ENCODE measurements around the gene C16orf78. TPM values are rescaled to one million over a fixed set of nuclear protein-coding genes. Genes with fewer than 3 reads are reported as not detected.

C16orf78 gene
- total RNA-seq, 4 donors from 2014 or later, result not detected

GRCh38 chr16:49415083-49415482 is 41.5 kb downstream of the C16orf78 start:
- Histone ChIP-seq H3K27me3 (no peaks in the 10 kb centered on the region), H3K9me3 (no peaks in the 10 kb centered on the region), H3K36me3 (no peaks in the 10 kb centered on the region), H3K27ac (no peak overlapping the region), H3K4me1 (no peaks in the 10 kb centered on the region), H3K4me3 (no peak overlapping the region)
- no peak for DNase-seq
- TF ChIP-seq POLR2A (IDR thresholded peaks at IDR 0.05), result no peak
- TF ChIP-seq, protein P1, sequence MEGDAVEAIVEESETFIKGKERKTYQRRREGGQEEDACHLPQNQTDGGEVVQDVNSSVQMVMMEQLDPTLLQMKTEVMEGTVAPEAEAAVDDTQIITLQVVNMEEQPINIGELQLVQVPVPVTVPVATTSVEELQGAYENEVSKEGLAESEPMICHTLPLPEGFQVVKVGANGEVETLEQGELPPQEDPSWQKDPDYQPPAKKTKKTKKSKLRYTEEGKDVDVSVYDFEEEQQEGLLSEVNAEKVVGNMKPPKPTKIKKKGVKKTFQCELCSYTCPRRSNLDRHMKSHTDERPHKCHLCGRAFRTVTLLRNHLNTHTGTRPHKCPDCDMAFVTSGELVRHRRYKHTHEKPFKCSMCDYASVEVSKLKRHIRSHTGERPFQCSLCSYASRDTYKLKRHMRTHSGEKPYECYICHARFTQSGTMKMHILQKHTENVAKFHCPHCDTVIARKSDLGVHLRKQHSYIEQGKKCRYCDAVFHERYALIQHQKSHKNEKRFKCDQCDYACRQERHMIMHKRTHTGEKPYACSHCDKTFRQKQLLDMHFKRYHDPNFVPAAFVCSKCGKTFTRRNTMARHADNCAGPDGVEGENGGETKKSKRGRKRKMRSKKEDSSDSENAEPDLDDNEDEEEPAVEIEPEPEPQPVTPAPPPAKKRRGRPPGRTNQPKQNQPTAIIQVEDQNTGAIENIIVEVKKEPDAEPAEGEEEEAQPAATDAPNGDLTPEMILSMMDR (IDR thresholded peaks at IDR 0.05), result no peak

DNA sequence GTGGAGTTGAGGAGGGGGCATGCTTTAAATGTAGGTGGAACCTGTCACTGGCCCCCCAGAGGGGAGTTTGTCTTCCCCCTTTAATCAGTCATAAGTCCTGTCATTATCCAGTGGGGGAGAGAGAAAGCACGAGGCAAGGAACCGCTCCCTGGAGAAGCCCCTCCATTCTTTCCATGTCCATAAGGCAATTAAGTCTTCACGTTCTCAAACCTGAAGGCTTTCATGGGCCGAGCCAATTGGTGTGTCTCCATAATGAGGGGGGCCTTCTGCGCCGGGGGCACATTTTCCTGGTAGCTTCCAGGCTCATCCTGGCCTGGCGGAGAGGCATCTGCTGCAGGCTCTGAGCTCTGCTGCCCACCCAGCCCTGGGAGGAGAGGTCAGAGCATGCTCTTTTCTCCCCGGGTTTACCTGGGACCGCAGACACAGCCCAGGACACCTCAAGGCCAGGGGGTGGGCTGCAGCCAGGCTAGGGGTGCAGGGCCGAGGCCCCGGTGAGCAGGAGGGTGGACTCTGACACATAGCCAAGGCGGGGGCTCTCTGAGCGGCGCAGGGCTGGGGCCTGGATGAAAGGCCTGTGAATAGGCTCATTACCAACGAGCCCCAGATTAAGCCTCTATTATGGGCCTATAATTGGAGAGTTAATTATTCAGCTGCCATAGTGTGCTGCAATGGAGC is 42.5 kb downstream of the C16orf78 start:
- TF ChIP-seq POLR2A (IDR thresholded peaks at IDR 0.05), result no peak
- TF ChIP-seq, protein P1 (IDR thresholded peaks at IDR 0.05), result no peak
- no peak overlapping the region for H3K27ac ChIP-seq

DNA sequence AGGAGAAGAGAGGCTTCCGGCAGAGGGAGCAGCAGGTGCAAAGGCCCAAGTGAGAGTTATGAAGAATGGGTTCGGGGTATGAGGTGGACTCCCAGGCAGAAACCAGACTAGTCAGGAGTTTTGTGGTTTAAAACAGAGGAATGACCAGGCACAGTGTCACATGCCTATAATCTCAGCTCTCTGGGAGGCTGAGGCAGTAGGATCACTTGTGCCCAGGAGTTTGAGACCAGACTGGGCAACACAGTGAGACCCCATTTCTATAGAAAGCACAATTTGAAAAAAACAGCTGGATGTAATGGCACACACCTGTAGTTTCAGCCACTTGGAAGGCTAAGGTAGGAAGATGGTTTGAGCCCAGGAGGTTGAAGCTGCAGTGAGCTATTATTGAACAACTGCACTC is 43.8 kb downstream of the C16orf78 start:
- Histone ChIP-seq H3K27me3 (no peaks in the 10 kb centered on the region), H3K4me3 (no peak overlapping the region), H3K27ac (no peak overlapping the region), H3K4me1 (no peaks in the 10 kb centered on the region), H3K36me3 (no peaks in the 10 kb centered on the region), H3K9me3 (no peaks in the 10 kb centered on the region)
- DNase-seq, result no peak
- no peak for TF ChIP-seq POLR2A (IDR thresholded peaks at IDR 0.05)

More for the DNA sequence above, 42.5 kb downstream of the C16orf78 start:
- Histone ChIP-seq H3K4me1 (no peaks in the 10 kb centered on the region), H3K9me3 (no peaks in the 10 kb centered on the region), H3K36me3 (no peaks in the 10 kb centered on the region), H3K27me3 (no peaks in the 10 kb centered on the region), H3K4me3 (no peak overlapping the region)
- no peak for DNase-seq

- Histone ChIP-seq H3K4me1 (no peaks in the 10 kb centered on the region), H3K36me3 (no peaks in the 10 kb centered on the region), H3K9me3 (no peaks in the 10 kb centered on the region), H3K27ac (no peak overlapping the region), H3K4me3 (no peak overlapping the region), H3K27me3 (no peaks in the 10 kb centered on the region)
- TF ChIP-seq, protein P1 (IDR thresholded peaks at IDR 0.05), result no peak
- no peak for TF ChIP-seq POLR2A (IDR thresholded peaks at IDR 0.05)
- no peak for DNase-seq
These were observed 45.4 kb downstream of the C16orf78 start for GRCh38 chr16:49419006-49419405.

DNA sequence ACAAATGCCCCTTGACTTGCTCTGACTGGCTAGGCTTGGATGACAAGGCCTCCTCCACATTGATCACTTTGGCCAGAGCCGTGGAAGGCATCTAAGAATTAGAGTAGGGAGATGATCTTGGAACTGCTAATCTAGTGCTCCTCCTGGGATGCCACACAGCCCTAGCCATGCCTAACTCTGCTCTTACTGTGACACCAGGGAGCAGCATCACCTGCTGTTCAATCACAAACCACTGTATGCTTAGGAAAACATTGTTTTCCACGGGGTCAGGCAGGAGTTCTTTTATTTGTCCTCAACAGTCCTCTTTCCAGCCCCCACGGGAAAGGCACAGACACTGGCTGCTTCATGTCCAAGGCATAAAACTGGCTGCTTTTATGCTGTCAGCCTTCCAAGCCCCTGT is 46.3 kb downstream of the C16orf78 start:
- H3K36me3 ChIP-seq, result no peaks in the 10 kb centered on the region
- no peaks in the 10 kb centered on the region for H3K27me3 ChIP-seq
- H3K9me3 ChIP-seq, result no peaks in the 10 kb centered on the region
- H3K4me3 ChIP-seq, result no peak overlapping the region
- H3K27ac ChIP-seq, result no peak overlapping the region
- H3K4me1 ChIP-seq, result no peaks in the 10 kb centered on the region
- no peak for DNase-seq
- TF ChIP-seq, protein P1 (IDR thresholded peaks at IDR 0.05), result no peak
- no peak for TF ChIP-seq POLR2A (IDR thresholded peaks at IDR 0.05)

DNA sequence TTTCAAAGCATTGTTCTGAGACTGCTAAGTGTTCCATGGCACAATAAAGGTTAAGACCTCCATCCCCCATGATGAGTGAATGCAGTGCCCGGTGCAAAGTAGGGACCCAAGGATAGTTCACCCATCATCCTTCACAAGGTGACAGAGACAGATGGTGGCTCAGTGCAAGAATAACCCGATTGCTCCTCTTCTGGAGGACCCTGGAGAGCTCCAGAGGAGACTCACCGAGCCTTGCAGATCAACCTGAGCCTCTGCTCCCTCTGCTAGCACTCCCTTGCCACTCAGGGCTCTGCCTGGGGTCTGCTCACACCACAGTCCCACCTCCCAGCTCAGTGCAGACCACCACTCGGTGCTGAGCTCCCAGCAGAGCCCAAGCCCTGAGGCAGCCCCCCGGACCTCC is 49.3 kb downstream of the C16orf78 start:
- Histone ChIP-seq H3K9me3 (no peaks in the 10 kb centered on the region), H3K27ac (no peak overlapping the region), H3K36me3 (no peaks in the 10 kb centered on the region), H3K27me3 (no peaks in the 10 kb centered on the region), H3K4me3 (no peak overlapping the region), H3K4me1 (no peaks in the 10 kb centered on the region)
- TF ChIP-seq, protein P1 (IDR thresholded peaks at IDR 0.05), result no peak
- no peak for TF ChIP-seq POLR2A (IDR thresholded peaks at IDR 0.05)
- DNase-seq, result no peak
